Stimulated activated CD8-positive, alpha-beta memory T cell treated with anti-CD3 and anti-CD28 coated beads, Interleukin-12 subunit alpha, Interleukin-12 subunit beta, amount 100 ng/mL, for 1 hour (primary cell): Measurements from ENCODE around the gene APBB2.
"Not testable (repeated sequence)": the region's sequence is repeated elsewhere in the genome, so short reads cannot be mapped to it uniquely, and the experiment has no call there.

Experiments used
- DNase-seq: peaks from one replicate; pipeline ENCODE4 v3.0.0-alpha.2; 2020; ENCODE audit warnings: low read depth

The APBB2 gene

GRCh38 chr4:41156574-41156973 lies 57.8 kb downstream of the APBB2 start:
- DNase-seq = no peak

- DNase-seq = no peak
These were observed 59.0 kb downstream of the APBB2 start for GRCh38 chr4:41155194-41155830.

DNA sequence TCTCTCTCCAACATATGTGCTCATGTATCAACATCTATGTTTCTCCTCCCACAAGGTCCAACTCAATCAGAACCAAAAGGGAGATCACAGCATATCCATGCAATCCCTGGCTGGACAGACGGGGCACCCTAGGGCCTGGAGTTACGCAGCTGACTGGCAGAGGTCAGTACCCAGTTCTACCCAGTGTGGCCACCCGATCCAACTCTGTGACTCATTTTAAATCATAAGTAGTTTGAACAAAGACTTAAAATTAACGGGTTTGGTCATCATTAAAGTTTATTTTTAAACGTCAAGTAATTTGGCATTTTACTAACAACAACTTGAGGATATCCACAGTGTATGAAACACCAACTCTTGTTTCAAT lies 59.5 kb downstream of the APBB2 start:
- DNase-seq = no peak

DNA sequence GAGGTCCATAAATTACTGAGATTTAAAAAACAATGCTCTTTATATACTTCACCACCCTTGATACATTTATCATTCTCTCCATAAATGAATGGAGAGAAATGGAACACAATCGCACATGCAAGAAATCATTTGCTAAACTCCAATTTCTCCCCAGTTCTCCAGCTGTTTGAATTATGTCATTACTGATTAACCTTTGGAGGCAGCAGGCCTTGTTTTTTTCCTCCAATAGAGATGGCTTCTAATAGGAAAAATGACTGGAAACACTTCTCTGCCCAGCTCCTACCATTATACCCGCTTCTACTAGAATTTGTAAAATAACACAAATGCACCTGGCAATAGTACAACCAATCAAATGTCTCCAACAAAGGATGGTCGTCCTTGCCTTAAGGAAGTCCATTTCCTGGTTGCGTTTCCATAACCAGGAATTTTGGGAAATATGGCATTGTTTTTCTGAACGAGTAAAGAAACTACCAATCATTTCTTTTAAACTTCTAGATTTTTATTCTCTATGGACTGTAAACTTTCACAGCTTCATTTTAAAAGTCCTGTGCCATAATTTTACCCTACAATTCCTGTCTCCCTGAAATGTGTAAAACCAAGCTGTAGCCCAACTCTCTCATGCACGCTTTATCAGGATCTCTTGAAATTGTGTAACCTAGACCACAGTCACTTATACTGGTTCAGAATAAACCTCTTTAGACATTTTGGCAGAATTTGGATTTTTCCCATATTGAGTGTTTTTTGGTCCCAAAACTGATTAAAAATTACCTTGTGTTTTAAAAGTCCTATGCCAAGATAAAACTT lies 60.1 kb downstream of the APBB2 start:
- DNase-seq = no peak

- no peak for DNase-seq
These were observed 63.9 kb downstream of the APBB2 start for GRCh38 chr4:41150401-41150800.

DNA sequence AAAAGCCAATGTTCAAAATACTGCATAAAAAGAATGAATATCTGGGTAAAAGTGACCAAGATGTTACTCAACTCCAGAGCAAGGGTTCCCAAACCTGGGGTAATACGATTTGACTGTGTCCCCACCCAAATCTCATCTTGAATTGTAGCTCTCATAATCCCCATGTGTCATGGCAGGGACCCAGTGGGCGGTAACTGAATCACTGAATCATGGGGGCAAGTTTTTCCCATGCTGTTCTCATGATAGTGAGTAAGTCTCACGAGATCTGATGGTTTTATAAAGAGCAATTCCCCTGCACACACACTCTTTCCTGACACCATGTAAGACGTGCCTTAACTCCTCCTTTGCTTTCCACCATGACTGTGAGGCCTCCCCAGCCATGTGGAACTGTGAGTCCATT lies 64.8 kb downstream of the APBB2 start:
- DNase-seq = not testable (repeated sequence)

DNA sequence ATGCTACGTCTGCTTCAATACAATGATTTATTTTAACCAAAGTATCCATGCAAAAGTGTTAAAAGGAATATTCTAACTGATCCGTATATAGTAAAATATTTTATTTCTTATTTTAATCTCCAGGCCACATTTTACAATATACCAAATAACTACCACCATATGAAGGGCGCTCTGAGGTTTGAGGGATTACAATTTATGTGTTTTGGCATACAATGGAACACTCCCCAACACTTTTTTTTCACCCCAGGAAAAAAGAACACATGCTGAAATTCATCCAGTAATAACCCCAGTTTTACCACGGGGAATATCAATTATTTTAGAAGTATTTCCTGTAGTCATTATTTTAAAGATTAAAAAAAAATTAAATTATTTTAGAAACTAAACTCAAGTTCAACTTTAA lies 65.4 kb downstream of the APBB2 start:
- no peak for DNase-seq

GRCh38 chr4:41148292-41148691 lies 66.0 kb downstream of the APBB2 start:
- no peak for DNase-seq

- DNase-seq = not testable (repeated sequence)
These were observed 66.8 kb downstream of the APBB2 start for GRCh38 chr4:41147570-41147969.

DNA sequence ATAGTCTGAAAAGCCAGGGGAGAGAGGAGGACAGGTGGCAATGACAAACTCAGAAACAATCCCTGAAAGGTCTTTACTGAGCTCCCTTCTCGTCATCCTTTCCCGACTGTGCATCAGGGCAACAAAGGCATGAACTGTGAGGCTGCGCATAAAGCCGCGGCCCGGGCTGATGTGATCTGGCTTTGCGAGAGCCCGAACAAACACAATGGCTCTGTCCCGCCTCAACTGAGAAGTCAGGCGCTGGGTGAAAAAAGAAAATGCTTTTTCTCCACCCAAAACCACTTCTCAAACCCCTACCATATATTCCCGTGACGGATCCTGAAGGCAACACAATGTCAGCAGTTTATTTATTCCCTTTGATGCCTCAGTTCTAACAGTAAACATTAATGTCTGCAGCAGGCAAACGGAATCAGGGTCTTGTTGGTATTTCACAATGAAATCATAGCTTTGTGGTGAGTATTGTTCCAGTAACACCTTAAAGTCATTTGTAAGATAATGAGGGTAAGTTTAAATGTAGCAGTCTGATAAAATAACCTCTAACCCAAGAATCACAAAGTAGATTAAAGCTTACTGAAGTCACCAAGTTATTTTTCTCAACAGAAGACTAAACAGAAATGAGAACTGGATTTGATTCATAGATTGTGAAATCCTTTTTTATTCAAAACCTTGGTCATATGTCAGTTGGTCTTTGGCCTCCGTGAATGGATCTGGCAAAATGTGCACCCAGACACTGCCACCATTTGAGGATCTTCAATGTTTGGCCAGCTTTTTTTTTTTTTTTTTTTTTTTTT lies 67.4 kb downstream of the APBB2 start:
- no peak for DNase-seq

- no peak for DNase-seq
These were observed 68.1 kb downstream of the APBB2 start for GRCh38 chr4:41146196-41146595.

- no peak for DNase-seq
These were observed 68.7 kb downstream of the APBB2 start for GRCh38 chr4:41145571-41146078.

DNA sequence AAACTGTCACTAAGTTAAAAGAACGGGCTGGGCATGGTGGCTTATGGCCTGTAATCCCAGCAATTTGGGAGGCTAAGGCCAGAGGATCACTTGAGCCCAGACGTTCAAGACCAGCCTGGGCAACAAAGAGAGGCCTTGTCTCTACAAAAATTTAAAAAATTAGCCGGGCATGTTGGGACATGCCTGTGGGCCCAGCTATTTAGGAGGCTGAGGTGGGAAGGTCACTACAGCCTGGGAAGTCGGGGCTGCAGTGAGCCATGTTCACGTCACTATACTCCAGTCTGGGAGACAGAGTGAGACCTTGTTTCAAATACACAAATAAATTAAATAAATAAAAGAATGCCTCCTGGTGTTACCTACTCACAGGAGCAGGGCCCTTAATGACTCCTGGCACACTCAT lies 69.5 kb downstream of the APBB2 start:
- DNase-seq = no peak

DNA sequence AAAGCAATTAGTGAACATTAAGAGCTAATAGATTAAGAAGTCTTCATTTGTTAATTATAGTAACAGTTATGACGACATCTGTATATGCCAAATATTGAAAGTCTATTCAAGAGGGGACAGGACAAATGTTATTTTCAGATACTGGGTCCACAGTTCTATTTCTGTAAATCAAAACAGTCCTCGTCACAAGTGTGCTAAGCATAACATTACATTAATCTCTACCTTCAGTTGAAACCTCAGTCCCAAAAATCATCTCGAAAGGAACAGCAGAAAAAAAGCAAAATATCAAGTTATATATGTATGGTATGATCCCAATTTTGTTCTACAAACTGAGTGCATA lies 70.3 kb downstream of the APBB2 start:
- no peak for DNase-seq

- no peak for DNase-seq
These were observed 70.9 kb downstream of the APBB2 start for GRCh38 chr4:41143311-41144039.

DNA sequence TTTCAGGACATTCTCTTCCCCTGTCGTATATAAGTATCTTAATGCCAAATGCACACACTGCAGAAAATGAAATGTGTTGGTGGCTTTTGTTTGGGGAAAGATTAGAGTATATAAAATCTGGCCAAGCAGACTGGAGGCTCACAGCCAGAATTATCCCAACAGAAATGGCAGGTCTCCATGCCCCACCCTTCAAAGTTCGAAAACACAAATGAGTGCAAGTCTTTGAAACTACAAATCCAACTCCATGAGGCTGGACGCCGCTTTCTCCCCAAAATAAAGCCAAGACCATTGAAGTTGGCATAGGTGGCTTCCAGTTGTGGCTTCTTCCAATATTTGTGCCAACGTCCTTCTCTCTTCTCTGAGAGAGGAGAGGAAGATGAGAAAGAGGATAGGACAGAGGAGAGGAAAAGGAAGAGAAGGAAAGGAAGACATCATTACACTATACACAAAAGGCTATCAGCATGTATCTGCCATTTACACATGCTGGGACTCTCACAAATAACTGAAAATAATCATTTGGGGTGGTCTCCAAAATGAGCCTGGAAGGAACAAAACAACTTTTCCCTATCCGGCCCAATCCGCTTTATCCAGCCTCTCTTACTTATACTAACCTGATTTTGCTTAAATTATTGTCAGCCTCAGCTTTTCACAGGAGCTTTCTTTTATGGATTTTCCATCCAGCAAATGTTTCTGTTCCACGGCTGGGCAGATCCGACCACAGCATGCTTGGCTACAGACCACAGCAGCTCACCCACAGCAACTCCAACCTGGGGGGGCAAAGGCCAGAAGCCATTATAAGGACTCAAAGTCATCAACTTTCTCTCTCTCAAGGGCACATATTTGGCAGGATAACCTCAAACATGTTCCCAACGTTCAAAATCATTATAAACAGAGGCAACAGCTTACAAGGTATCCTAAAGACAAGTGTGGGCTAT lies 71.7 kb downstream of the APBB2 start:
- DNase-seq = no peak

GRCh38 chr4:41141900-41142299 lies 72.4 kb downstream of the APBB2 start:
- DNase-seq = no peak

- DNase-seq = no peak
These were observed 73.9 kb downstream of the APBB2 start for GRCh38 chr4:41140410-41140809.

- no peak for DNase-seq
These were observed 76.5 kb downstream of the APBB2 start for GRCh38 chr4:41137879-41138278.

- DNase-seq = no peak
These were observed 77.9 kb downstream of the APBB2 start for GRCh38 chr4:41136456-41136855.

DNA sequence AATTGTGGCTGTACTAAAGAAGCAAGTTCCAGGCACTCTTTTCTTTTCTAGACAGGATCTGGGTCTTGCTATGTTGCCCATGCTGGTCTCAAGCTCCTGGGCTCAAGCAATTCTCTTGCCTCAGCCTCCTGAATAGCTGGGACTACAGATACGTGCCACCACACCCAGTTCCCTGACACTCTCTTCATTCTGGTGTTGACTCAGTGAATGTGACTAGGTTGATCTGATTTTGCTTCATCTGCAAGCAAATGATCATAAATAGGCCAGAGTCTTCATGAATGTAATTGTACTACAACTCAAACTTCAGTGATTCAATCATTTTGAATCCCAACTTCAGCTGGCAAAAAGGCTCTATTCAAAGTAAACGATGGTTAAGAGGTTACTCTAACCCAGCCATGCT lies 78.5 kb downstream of the APBB2 start:
- no peak for DNase-seq
